ENCODE results near the gene PFN1. TPM values are rescaled to one million over a fixed set of nuclear protein-coding genes. Genes with fewer than 3 reads are reported as not detected.

The PFN1 gene
- total and polyA plus RNA-seq, 8 donors, result 218 to 789 (median 594) TPM

DNA sequence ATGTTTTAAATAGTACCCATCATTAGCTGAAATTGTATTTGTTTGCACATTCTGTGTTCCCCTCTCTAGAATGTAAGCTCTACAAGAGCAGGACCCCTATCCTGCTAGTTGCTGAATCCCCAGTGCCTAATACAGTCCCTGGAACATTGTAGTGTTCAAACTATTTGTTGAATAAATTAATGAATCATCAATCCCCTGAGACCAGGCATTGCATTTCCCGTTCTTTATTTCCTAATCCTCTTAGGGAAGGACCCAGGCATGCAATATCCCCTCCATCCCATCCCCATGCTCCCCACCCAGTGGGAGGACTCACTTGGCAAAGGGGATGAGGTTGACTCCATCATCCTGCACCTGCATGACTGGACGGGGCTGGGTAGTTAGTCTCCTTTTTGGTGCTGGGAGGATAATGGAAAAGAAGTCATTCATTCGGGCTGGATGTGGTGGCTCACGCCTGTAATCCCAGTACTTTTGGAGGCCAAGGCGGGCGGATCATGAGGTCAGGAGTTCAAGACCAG is 45.8 kb upstream of the PFN1 start:
- peaks cover 11 to 20% (median 16%) of the 10 kb centered on the region in 4 donors for H3K4me1 ChIP-seq
- no peak for DNase-seq
- no peaks in the 10 kb centered on the region for H3K9me3 ChIP-seq
- no peak overlapping the region for H3K4me3 ChIP-seq
- no peak overlapping the region for H3K27ac ChIP-seq
- WGBS, 5 donors, result 79 to 91% (median 86%) methylated on average over 6 of the region's 6 CpGs
- intact Hi-C loops (cut with DNase I; ENCODE audit: low total_unique reads), result no loop called here
- H3K36me3 ChIP-seq, result no peaks in the 10 kb centered on the region
- no peaks in the 10 kb centered on the region for H3K27me3 ChIP-seq
- TF ChIP-seq EP300 (IDR thresholded peaks at IDR 0.05) (no peak), POLR2AphosphoS5 (IDR thresholded peaks at IDR 0.05) (no peak), POLR2A (IDR thresholded peaks at IDR 0.05) (no peak)
- TF ChIP-seq, protein P1, sequence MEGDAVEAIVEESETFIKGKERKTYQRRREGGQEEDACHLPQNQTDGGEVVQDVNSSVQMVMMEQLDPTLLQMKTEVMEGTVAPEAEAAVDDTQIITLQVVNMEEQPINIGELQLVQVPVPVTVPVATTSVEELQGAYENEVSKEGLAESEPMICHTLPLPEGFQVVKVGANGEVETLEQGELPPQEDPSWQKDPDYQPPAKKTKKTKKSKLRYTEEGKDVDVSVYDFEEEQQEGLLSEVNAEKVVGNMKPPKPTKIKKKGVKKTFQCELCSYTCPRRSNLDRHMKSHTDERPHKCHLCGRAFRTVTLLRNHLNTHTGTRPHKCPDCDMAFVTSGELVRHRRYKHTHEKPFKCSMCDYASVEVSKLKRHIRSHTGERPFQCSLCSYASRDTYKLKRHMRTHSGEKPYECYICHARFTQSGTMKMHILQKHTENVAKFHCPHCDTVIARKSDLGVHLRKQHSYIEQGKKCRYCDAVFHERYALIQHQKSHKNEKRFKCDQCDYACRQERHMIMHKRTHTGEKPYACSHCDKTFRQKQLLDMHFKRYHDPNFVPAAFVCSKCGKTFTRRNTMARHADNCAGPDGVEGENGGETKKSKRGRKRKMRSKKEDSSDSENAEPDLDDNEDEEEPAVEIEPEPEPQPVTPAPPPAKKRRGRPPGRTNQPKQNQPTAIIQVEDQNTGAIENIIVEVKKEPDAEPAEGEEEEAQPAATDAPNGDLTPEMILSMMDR (IDR thresholded peaks at IDR 0.05), result no peak

DNA sequence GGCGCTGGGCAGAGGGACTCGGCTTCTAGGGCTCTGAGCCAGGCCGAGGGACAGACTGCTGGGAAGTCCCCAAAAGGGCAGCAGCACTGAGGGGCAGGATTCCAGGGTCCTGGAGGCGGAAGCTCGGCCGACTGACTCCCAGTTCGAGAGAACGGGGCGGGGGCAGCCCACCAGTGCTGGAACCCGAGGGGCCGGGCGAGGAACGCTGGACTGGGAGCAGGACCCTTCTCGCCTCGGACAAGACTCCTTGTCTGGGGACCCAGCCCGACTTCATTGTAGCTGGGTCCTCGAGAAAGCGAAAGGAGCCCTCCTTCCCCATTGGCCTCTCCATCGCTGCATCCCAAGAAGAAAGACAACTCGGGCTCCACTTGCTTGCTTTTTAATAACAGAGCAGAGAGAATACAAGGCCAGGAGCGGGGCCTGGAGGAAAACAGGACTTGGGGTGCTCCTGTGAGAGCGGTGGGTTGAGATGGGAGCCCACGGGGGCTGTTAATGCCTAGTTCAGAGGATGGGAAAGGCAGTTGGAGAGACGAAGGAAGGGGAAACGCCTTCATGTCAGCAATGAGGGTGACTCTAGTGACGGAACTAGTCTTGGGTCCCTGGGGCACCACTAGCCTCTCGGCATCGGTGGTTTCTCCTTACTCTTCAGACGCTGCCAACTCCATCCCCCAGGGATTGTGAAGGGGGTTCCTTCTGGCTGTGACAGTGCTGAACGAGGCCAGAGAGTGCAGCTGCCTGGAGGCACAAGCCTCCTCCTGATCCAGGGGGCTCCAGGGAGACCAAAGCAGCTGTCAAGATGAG is 39.6 kb upstream of the PFN1 start:
- 2 to 4% (median 3%) methylated on average over 17 to 30 of the region's 30 CpGs for WGBS, 5 donors
- H3K9me3 ChIP-seq, result no peaks in the 10 kb centered on the region
- H3K27ac ChIP-seq, result peak overlapping the region; percentile 96 to 98 (median 98)
- intact Hi-C loops (cut with DNase I; ENCODE audit: low total_unique reads), result no loop called here
- H3K36me3 ChIP-seq, result peaks cover under 1 to 29% (median 24%) of the 10 kb centered on the region in 4 donors
- peak overlapping the region; percentile 82 to 99 (median 96) for H3K4me3 ChIP-seq
- peaks cover 21 to 37% (median 33%) of the 10 kb centered on the region in 4 donors for H3K4me1 ChIP-seq
- peak in 1 of 2 donors; percentile 56 for DNase-seq
- TF ChIP-seq POLR2A (IDR thresholded peaks at IDR 0.05) (no peak), POLR2AphosphoS5 (IDR thresholded peaks at IDR 0.05) (no peak), EP300 (IDR thresholded peaks at IDR 0.05) (no peak)
- TF ChIP-seq, protein P1 (IDR thresholded peaks at IDR 0.05), result no peak
- H3K27me3 ChIP-seq, result no peaks in the 10 kb centered on the region

DNA sequence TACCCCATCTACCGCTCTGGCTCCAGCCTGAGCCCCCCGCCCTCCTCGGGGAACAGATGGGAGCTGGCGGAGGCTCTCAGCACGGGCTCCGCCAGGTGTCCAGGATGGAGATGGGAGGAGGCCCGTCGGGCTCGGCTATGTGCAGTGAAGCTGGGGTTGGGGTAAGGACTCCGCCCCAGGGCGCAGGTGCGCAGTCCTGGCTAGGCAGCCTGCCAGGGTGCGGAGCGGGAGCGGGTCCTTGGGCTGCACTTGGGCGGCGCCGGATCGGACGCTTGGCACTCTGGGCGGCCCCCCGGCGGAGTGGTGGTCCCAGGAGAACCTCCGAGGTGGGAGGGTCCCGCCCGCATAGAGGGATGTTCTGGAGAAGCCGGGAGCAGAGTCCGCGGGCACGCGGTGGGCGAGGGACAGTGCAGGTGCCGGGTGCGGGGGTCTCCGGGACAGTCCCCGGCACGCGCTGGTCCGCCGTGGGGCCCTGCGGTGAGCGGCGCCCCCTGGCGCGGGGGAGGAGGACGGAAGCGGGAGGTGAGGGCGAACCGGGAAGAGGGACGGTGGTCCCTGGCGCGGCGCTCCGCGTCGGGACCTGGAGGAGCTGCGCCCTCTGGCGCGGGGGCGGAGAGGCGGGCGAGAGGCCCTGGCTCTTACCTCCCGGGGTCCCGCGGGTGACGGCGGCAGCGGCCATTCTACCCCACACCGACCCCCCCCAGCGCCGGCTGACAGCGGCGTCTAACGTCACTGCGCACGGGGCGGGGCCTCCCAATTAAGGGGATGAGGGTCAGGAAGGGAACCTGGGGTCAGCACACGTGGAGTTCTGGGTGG is 38.8 kb upstream of the PFN1 start, which contains the start of gene CAMTA2:
Gene CAMTA2 (minus strand): TSS at position 725 of the 816 bp plus-strand sequence. CDS start 1,453 bp downstream, outside the sequence.
- DNase-seq, result peak; percentile 91 to 94
- TF ChIP-seq EP300 (IDR thresholded peaks at IDR 0.05) (no peak), POLR2A (IDR thresholded peaks at IDR 0.05) (peak in 2 of 4 donors; percentile 49 to 71), POLR2AphosphoS5 (IDR thresholded peaks at IDR 0.05) (peak; percentile 9 to 91 (median 72))
- TF ChIP-seq, protein P1 (IDR thresholded peaks at IDR 0.05), result peak in 5 of 7 experiments; percentile 47 to 85 (median 67)
- Histone ChIP-seq H3K27me3 (no peaks in the 10 kb centered on the region), H3K9me3 (no peaks in the 10 kb centered on the region), H3K4me1 (peaks cover 21 to 37% (median 36%) of the 10 kb centered on the region in 4 donors), H3K4me3 (peak within 1 kb of the TSS; percentile 82 to 99 (median 96)), H3K27ac (peak within 1 kb of the TSS; percentile 96 to 98 (median 98)), H3K36me3 (peaks cover 7 to 37% (median 32%) of the 10 kb centered on the region in 4 donors)
- intact Hi-C loops (cut with DNase I; ENCODE audit: low total_unique reads), result no loop called here
- WGBS, 5 donors, result 0 to 1% (median 1%) methylated on average over 36 to 78 of the region's 78 CpGs

DNA sequence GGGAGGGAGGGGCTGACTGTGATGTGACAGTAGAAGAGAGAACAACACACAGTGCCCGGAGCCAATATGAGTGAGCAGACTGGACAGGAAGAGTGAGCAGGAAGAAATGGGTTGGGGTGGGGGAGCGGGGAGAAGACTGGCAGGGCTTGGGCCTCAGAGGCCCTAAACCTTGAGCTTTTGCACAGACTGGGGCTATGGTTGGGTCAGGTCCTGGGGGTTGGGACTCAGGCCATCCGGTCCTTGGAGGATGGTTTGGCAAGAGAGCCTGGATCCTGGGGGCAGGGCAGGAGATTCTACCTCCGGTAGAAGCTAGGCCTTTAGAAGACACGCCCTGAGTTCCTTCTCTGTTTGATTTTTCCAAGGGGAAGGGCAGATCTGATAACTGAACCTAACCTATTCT is 38.1 kb upstream of the PFN1 start:
- H3K4me1 ChIP-seq, result peaks cover 21 to 39% (median 36%) of the 10 kb centered on the region in 4 donors
- intact Hi-C loops (cut with DNase I; ENCODE audit: low total_unique reads), result no loop called here
- peak in 1 of 2 donors; percentile 43 for DNase-seq
- WGBS, 5 donors, result 22 to 33% (median 28%) methylated on average over 5 of the region's 5 CpGs
- H3K27me3 ChIP-seq, result no peaks in the 10 kb centered on the region
- TF ChIP-seq POLR2A (IDR thresholded peaks at IDR 0.05) (no peak), EP300 (IDR thresholded peaks at IDR 0.05) (no peak), POLR2AphosphoS5 (IDR thresholded peaks at IDR 0.05) (no peak)
- TF ChIP-seq, protein P1 (IDR thresholded peaks at IDR 0.05), result no peak
- peaks cover 13 to 45% (median 40%) of the 10 kb centered on the region in 4 donors for H3K36me3 ChIP-seq
- peak overlapping the region; percentile 82 to 99 (median 96) for H3K4me3 ChIP-seq
- H3K9me3 ChIP-seq, result no peaks in the 10 kb centered on the region
- peak overlapping the region; percentile 96 to 98 (median 98) for H3K27ac ChIP-seq
